Activated T-helper 1 cell treated with anti-CD3 and anti-CD28 coated beads, Interleukin-12 subunit alpha, Interleukin-12 subunit beta, Interleukin-2, Interleukin-4 antibody, amounts not matched to agents 30 ng/mL and 10 ng/mL and 1 ng/mL, durations not matched to agents 14 hours and 24 hours and 36 hours (primary cell): Measurements from ENCODE around the gene KRTAP19-1. TPM values are rescaled to one million over a fixed set of nuclear protein-coding genes. Genes with fewer than 3 reads are reported as not detected.
"Not testable (repeated sequence)": the region's sequence is repeated elsewhere in the genome, so short reads cannot be mapped to it uniquely, and the experiment has no call there.

ENCODE experiments used
- DNase-seq: peaks from one replicate; pipeline ENCODE4 v3.0.0; 2021; ENCODE audit warnings: low spot score
- H3K27ac Mint-ChIP-seq: one replicate; pipeline ENCODE4 v1.8.0; 2021; ENCODE audit warnings: mild to moderate bottlenecking, mixed read lengths
- H3K27me3 Mint-ChIP-seq: one replicate; pipeline ENCODE4 v1.8.0; 2022; ENCODE audit warnings: mild to moderate bottlenecking, moderate library complexity, mixed read lengths; ENCODE audit not compliant: insufficient read depth
- H3K36me3 Mint-ChIP-seq: one replicate; pipeline ENCODE4 v1.8.0; 2021; ENCODE audit warnings: low read depth, mixed read lengths
- H3K4me1 Mint-ChIP-seq: one replicate; pipeline ENCODE4 v1.8.0; 2021; ENCODE audit warnings: low read depth, mixed read lengths
- H3K4me3 Mint-ChIP-seq: one replicate; pipeline ENCODE4 v1.8.0; 2021; ENCODE audit warnings: mild to moderate bottlenecking, moderate library complexity, mixed read lengths
- H3K9me3 Mint-ChIP-seq: one replicate; pipeline ENCODE4 v1.8.0; 2021; ENCODE audit warnings: mixed read lengths
- intact Hi-C: fragments of 100-400 bp; cut with micrococcal nuclease; formaldehyde crosslinking; loops from one replicate; pipeline ENCODE4 v1.15.1; 2024
- total RNA-seq: library from RNA; stranded (reverse); gene quantifications from 2 replicates; pipeline ENCODE4 v1.2.3, GENCODE V29; 2022

Gene KRTAP19-1
- total RNA-seq: not detected in 2 replicates

DNA sequence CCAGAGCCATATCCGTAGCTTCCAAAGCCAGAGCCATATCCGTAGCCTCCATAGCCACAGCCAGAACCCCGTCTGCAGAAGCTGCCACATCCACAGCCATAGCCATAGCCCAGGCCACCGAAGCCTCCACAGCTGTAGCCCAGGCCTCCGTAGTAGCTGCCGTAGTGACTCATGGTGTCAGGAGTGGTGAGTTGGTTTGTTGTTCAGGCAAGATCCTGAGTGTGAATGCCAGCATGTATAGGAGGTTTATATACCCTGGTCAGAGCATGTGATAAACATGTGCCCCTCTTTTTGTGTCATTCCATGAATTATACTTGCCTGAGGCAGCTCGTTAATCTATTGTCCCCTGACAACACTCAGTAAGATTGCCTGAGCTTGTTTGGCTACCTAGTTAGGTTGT lies at the start of gene KRTAP19-1:
KRTAP19-1 (minus strand) TSS at position 223 of the 400 bp plus-strand sequence; CDS start at position 173, 50 bp downstream.
- H3K27ac Mint-ChIP-seq: no peak within 1 kb of the TSS
- DNase-seq: no peak
- H3K9me3 Mint-ChIP-seq: peaks cover 2% of the 10 kb centered on the region
- intact Hi-C loops: no loop called here
- H3K36me3 Mint-ChIP-seq: no peaks in the 10 kb centered on the region
- H3K27me3 Mint-ChIP-seq: no peaks in the 10 kb centered on the region
- H3K4me1 Mint-ChIP-seq: no peaks in the 10 kb centered on the region
- H3K4me3 Mint-ChIP-seq: no peak within 1 kb of the TSS

DNA sequence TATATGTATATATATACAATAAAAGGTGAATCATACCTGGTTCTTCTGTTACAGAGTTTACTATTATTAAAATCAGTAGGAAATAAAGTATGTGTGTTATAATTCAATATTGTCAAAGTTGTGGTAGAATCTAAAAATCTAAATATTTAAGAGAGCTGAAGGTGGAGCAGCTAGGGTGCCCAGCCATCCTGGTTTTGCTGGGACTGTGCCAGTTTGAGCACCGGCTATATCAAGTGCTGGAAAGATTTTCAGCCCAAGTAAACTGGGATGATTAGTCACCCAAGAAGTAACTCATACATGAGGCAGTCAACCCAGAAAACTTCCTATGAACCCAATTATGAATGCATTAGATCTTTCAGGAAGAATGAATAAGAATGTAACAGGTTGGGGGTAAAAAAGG lies 38.7 kb upstream of the KRTAP19-1 start:
- H3K9me3 Mint-ChIP-seq: no peaks in the 10 kb centered on the region
- H3K4me1 Mint-ChIP-seq: no peaks in the 10 kb centered on the region
- DNase-seq: no peak
- no peaks in the 10 kb centered on the region for H3K27me3 Mint-ChIP-seq
- H3K4me3 Mint-ChIP-seq: no peak overlapping the region
- no peaks in the 10 kb centered on the region for H3K36me3 Mint-ChIP-seq
- intact Hi-C loops: no loop called here
- H3K27ac Mint-ChIP-seq: no peak overlapping the region

GRCh38 chr21:30515681-30516080 lies 35.5 kb upstream of the KRTAP19-1 start:
- H3K4me3 Mint-ChIP-seq: no peak overlapping the region
- no peaks in the 10 kb centered on the region for H3K27me3 Mint-ChIP-seq
- no peak overlapping the region for H3K27ac Mint-ChIP-seq
- no peaks in the 10 kb centered on the region for H3K36me3 Mint-ChIP-seq
- H3K4me1 Mint-ChIP-seq: no peaks in the 10 kb centered on the region
- H3K9me3 Mint-ChIP-seq: no peaks in the 10 kb centered on the region
- intact Hi-C loops: no loop called here
- DNase-seq: no peak

DNA sequence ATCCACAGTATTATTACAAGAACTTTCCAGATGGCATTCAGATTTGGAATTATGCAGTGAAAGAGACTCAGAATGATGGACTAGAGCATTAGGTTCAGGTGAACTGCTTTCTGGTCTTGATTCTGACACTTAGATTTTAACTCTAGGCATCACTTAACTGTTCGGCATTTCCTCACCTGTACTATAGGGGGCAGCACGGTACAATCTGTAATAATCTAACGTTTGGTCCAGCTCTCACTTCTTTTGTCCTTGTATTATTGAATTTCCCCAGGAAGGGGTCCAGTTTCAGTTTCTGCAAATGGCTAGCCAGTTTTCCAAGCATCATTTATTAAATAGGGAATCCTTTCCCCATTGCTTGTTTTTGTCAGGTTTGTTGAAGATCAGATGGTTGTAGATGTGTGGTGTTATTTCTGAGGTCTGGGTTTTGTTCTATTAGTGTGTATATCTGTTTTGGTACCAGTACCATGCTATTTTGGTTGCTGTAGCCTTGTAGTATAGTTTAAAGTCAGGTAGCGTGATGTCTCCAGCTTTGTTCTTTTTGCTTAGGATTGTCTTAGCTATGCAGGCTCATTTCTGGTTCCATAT lies 25.5 kb upstream of the KRTAP19-1 start:
- not testable (repeated sequence) for H3K36me3 Mint-ChIP-seq, H3K4me3 Mint-ChIP-seq, H3K27ac Mint-ChIP-seq, H3K9me3 Mint-ChIP-seq, H3K4me1 Mint-ChIP-seq, DNase-seq, H3K27me3 Mint-ChIP-seq
- intact Hi-C loops: loop anchor here (1.0 to 2.0 kb wide), 3 partner anchors 228 to 581 kb away; no protein-coding TSS in a partner anchor

GRCh38 chr21:30502041-30502440 lies 21.9 kb upstream of the KRTAP19-1 start, which contains the start of gene KRTAP19-5:
TSS of gene KRTAP19-5 (minus strand) at chr21:30502141. CDS start at chr21:30502090, 51 bp downstream.
- H3K36me3 Mint-ChIP-seq: no peaks in the 10 kb centered on the region
- H3K27ac Mint-ChIP-seq: no peak within 1 kb of the TSS
- no peak within 1 kb of the TSS for H3K4me3 Mint-ChIP-seq
- H3K27me3 Mint-ChIP-seq: no peaks in the 10 kb centered on the region
- intact Hi-C loops: no loop called here
- DNase-seq: no peak
- H3K4me1 Mint-ChIP-seq: no peaks in the 10 kb centered on the region
- no peaks in the 10 kb centered on the region for H3K9me3 Mint-ChIP-seq

DNA sequence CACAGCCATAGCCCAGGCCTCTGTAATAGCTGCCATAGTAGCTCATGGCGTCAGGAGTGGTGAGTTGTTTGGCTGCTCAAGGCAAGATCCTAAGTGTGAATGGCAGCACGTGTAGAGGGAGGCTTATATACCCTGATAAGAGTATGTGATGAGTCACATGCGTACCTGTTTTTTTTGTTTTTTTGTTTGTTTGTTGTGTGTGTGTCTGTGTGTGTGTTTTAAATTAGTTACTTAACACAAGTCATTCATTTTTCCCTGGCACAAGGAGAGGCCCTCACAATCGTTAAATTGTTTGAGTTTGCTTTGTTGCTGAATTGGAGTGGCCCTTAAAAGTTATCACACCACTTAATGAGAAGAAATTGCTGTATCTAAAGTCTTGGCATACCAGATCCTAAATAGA lies 16.9 kb upstream of the KRTAP19-1 start, which contains the start of gene KRTAP19-4:
KRTAP19-4 (minus strand) TSS at position 101 of the 400 bp plus-strand sequence; CDS start at position 46, 55 bp downstream.
- DNase-seq: no peak

GRCh38 chr21:30491963-30492428 lies 11.8 kb upstream of the KRTAP19-1 start, which contains the start of gene KRTAP19-3:
TSS of gene KRTAP19-3 (minus strand) at chr21:30492013. CDS start at chr21:30491957, 56 bp downstream.
- H3K27ac Mint-ChIP-seq: no peak within 1 kb of the TSS
- H3K27me3 Mint-ChIP-seq: no peaks in the 10 kb centered on the region
- no peaks in the 10 kb centered on the region for H3K36me3 Mint-ChIP-seq
- no peak for DNase-seq
- H3K9me3 Mint-ChIP-seq: peaks cover 10% of the 10 kb centered on the region
- no peak within 1 kb of the TSS for H3K4me3 Mint-ChIP-seq
- H3K4me1 Mint-ChIP-seq: no peaks in the 10 kb centered on the region
- intact Hi-C loops: no loop called here

More for the DNA sequence above, 16.9 kb upstream of the KRTAP19-1 start, which contains the start of gene KRTAP19-4:
- intact Hi-C loops: no loop called here
- Mint-ChIP-seq H3K36me3 (no peaks in the 10 kb centered on the region), H3K9me3 (no peaks in the 10 kb centered on the region), H3K27ac (no peak within 1 kb of the TSS), H3K4me3 (no peak within 1 kb of the TSS), H3K27me3 (no peaks in the 10 kb centered on the region), H3K4me1 (no peaks in the 10 kb centered on the region)

DNA sequence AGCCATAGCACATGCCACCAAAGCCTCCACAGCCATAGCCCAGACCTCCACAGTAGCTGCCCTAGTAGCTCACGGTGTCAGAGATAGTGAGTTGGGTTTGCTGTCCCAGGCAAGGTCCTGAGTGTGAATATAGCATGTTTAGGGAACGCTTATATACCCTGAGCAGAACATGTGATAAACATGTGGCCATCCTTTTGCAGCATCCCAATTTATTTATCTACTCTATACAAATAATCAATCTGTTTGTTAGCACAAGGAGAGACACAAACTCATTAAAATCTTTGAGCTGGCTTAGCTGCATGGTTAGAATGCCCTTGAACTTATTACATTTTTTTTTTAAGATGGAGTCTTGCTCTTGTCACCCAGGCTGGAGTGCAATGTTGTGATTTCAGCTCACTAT lies 7.2 kb upstream of the KRTAP19-1 start, which contains the start of gene KRTAP19-2:
KRTAP19-2 (minus strand) TSS at position 101 of the 400 bp plus-strand sequence; CDS start at position 13, 88 bp downstream.
- Mint-ChIP-seq H3K27ac (no peak within 1 kb of the TSS), H3K4me3 (no peak within 1 kb of the TSS), H3K9me3 (peaks cover 26% of the 10 kb centered on the region), H3K36me3 (no peaks in the 10 kb centered on the region), H3K27me3 (no peaks in the 10 kb centered on the region), H3K4me1 (no peaks in the 10 kb centered on the region)
- intact Hi-C loops: no loop called here
- DNase-seq: no peak

DNA sequence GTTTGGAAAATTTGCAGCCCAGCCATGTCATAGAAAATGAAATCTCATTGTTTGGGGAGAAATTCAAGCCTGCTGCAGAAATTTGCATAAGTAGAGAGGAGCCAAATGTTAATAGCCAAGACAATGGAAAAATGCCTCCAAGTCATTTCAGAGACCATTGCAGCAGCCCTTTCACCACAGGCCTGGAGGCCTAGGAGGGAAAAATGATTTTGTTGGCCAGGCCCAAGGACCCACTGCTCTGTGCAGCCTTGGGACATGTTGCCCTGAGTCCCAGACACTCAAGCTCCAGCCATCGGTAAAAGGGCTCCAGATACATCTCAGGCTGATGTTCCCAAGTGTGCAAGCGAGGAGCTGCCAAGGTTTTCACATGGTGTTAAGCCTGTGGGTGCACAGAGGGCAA lies 6.0 kb upstream of the KRTAP19-1 start:
- H3K36me3 Mint-ChIP-seq: no peaks in the 10 kb centered on the region
- no peak overlapping the region for H3K4me3 Mint-ChIP-seq
- no peak for DNase-seq
- no peaks in the 10 kb centered on the region for H3K27me3 Mint-ChIP-seq
- peaks cover 26% of the 10 kb centered on the region for H3K9me3 Mint-ChIP-seq
- H3K4me1 Mint-ChIP-seq: no peaks in the 10 kb centered on the region
- intact Hi-C loops: no loop called here
- H3K27ac Mint-ChIP-seq: no peak overlapping the region

GRCh38 chr21:30482130-30482529 lies 2.0 kb upstream of the KRTAP19-1 start:
- Mint-ChIP-seq H3K4me1 (no peaks in the 10 kb centered on the region), H3K27me3 (no peaks in the 10 kb centered on the region), H3K4me3 (no peak overlapping the region), H3K9me3 (peaks cover 17% of the 10 kb centered on the region), H3K36me3 (no peaks in the 10 kb centered on the region), H3K27ac (no peak overlapping the region)
- no peak for DNase-seq
- intact Hi-C loops: no loop called here

DNA sequence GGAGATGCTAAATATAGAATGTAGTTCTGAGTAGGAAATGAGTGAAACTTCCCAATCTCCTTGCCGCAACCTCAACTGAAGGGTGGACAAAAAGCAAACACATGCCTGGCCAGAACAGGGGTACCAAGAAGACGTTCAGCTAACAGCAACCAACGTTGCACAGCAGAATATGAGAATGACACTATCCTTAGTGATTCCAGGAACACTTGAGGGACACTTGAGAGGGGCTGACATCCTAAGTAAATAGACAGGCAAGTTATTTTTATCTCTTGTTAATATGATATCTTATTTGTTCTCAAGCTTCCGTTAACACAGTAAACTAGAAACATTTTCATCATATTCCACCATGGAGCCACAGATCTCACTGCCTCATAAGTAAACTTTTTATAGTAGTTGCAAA lies 908 bp downstream of the KRTAP19-1 start:
- H3K9me3 Mint-ChIP-seq: no peaks in the 10 kb centered on the region
- H3K27me3 Mint-ChIP-seq: no peaks in the 10 kb centered on the region
- H3K4me3 Mint-ChIP-seq: no peak overlapping the region
- no peaks in the 10 kb centered on the region for H3K4me1 Mint-ChIP-seq
- intact Hi-C loops: no loop called here
- no peaks in the 10 kb centered on the region for H3K36me3 Mint-ChIP-seq
- DNase-seq: no peak
- no peak overlapping the region for H3K27ac Mint-ChIP-seq

- H3K4me3 Mint-ChIP-seq: no peak overlapping the region
- no peak for DNase-seq
- intact Hi-C loops: no loop called here
- H3K36me3 Mint-ChIP-seq: no peaks in the 10 kb centered on the region
- no peaks in the 10 kb centered on the region for H3K4me1 Mint-ChIP-seq
- no peak overlapping the region for H3K27ac Mint-ChIP-seq
- H3K9me3 Mint-ChIP-seq: no peaks in the 10 kb centered on the region
- H3K27me3 Mint-ChIP-seq: no peaks in the 10 kb centered on the region
These were observed 2.2 kb downstream of the KRTAP19-1 start for GRCh38 chr21:30478004-30478403.

DNA sequence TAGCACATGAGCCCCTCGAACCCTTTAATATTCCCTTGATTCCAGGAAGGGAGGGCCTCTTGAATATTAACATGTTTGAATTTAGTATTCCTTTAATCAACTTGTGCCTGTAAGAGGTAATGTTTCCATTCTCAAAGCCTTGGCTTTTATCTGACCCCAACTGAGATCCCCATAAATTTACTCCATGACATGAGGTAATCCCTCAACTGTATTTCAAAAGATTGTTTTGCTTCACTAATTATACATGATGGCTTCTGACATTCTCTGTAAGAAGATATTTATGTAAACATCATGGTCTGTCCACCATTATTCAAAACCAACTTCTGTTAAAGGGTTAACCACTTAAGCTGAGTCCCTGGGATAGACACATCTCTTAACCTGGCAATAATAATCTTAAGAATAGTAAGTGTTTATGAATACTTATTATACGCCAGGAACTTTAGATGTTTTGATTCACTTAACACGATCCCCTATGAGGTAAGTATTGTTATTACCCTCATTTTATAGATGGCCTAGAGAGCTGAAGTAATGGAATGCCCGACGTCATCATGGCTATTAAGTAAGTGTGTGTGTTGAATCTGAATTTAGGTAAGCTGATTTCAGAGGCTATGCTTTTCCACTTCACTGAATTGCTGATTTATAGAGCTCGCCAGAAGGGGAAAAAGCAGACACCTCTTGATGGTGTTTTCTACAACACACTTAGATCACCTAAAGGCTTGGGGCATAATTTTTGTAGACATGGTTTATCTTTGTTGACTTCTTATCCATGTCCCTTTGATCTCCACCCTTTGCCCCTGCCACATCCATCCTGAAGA lies 11.1 kb downstream of the KRTAP19-1 start:
- H3K9me3 Mint-ChIP-seq: no peaks in the 10 kb centered on the region
- DNase-seq: no peak
- H3K27me3 Mint-ChIP-seq: peaks cover 2% of the 10 kb centered on the region
- intact Hi-C loops: no loop called here
- no peaks in the 10 kb centered on the region for H3K36me3 Mint-ChIP-seq
- H3K27ac Mint-ChIP-seq: no peak overlapping the region
- no peak overlapping the region for H3K4me3 Mint-ChIP-seq
- no peaks in the 10 kb centered on the region for H3K4me1 Mint-ChIP-seq
